HepG2 (cell line): ENCODE results near the gene EEF1E1. TPM values are rescaled to one million over a fixed set of nuclear protein-coding genes. Genes with fewer than 3 reads are reported as not detected.

ENCODE experiments used
- CHD2 ChIP-seq: IDR thresholded peaks from 2 replicates; pipeline ENCODE4 v1.6.1; 2011; ENCODE audit warnings: low read depth, low read length, improper control_type of control experiment
- ELF1 ChIP-seq: sonication (generic); formaldehyde crosslinking; IDR thresholded peaks from 2 replicates; pipeline ENCODE4 v1.4.0; 2020; ENCODE audit warnings: missing genetic modification reagents
- FOSL1 ChIP-seq: sonication (generic); formaldehyde crosslinking; IDR thresholded peaks from 2 replicates; pipeline ENCODE4 v1.9.0; 2021; ENCODE audit warnings: missing genetic modification reagents, borderline replicate concordance
- FOXA3 ChIP-seq: IDR thresholded peaks from 2 replicates; pipeline ENCODE4 v1.6.1; 2016; ENCODE audit warnings: missing genetic modification reagents, missing compliant biosample characterization
- FOXJ3 ChIP-seq: sonication (generic); formaldehyde crosslinking; IDR thresholded peaks from 2 replicates; pipeline ENCODE4 v1.4.0; 2020; ENCODE audit warnings: missing genetic modification reagents, mild to moderate bottlenecking, borderline replicate concordance
- GLI4 ChIP-seq: sonication (generic); formaldehyde crosslinking; IDR thresholded peaks from 2 replicates; pipeline ENCODE4 v1.5.1; 2020; ENCODE audit warnings: missing genetic modification reagents, mild to moderate bottlenecking, moderate library complexity, borderline replicate concordance
- HDAC2 ChIP-seq: sonication (generic); formaldehyde crosslinking; IDR thresholded peaks from 2 replicates; pipeline ENCODE4 v1.4.0; 2020; ENCODE audit warnings: missing genetic modification reagents
- IKZF4 ChIP-seq: sonication (generic); formaldehyde crosslinking; IDR thresholded peaks from 2 replicates; pipeline ENCODE4 v1.5.1; 2020; ENCODE audit warnings: borderline replicate concordance, mild to moderate bottlenecking, low read depth, missing genetic modification reagents; ENCODE audit errors: not compliant biosample characterization
- KAT8 ChIP-seq: IDR thresholded peaks from 2 replicates; pipeline ENCODE4 v1.6.1; 2016; ENCODE audit warnings: missing genetic modification reagents, missing compliant biosample characterization
- KDM1A ChIP-seq: IDR thresholded peaks from 2 replicates; pipeline ENCODE4 v1.6.1; 2016; ENCODE audit warnings: missing compliant biosample characterization
- KLF15 ChIP-seq: sonication (generic); formaldehyde crosslinking; IDR thresholded peaks from 2 replicates; pipeline ENCODE4 v1.8.1; 2023; ENCODE audit warnings: borderline replicate concordance, mild to moderate bottlenecking, inconsistent platforms, missing genetic modification reagents, mixed read lengths
- MBD4 ChIP-seq: IDR thresholded peaks from 2 replicates; pipeline ENCODE4 v1.6.1; 2012; ENCODE audit warnings: low read length, inconsistent platforms, borderline replicate concordance
- MXI1 ChIP-seq: IDR thresholded peaks from 3 replicates; pipeline ENCODE4 v1.6.1; 2012; ENCODE audit warnings: low read depth, low read length, inconsistent platforms, borderline replicate concordance
- NONO ChIP-seq, 2 experiments: fragments of 450-650 bp in 1 of 2; sonication (generic) in 1 of 2; formaldehyde crosslinking in 1 of 2; IDR thresholded peaks in 1 of 2; conservative IDR thresholded peaks in 1 of 2; 2 replicates each; pipeline versions ENCODE4 v1.6.1 to v1.8.0; 2017 to 2022; ENCODE audit warnings: mild to moderate bottlenecking in 1 of 2, missing genetic modification reagents in 1 of 2, moderate library complexity in 1 of 2
- PHF21A ChIP-seq: sonication (generic); formaldehyde crosslinking; IDR thresholded peaks from 2 replicates; pipeline ENCODE4 v1.5.0; 2020; ENCODE audit warnings: mild to moderate bottlenecking, missing genetic modification reagents
- REPIN1 ChIP-seq: sonication (generic); formaldehyde crosslinking; IDR thresholded peaks from 2 replicates; pipeline ENCODE4 v1.8.0; 2022; ENCODE audit warnings: missing genetic modification reagents, low read depth, mild to moderate bottlenecking, borderline replicate concordance
- RFXANK ChIP-seq: IDR thresholded peaks from 2 replicates; pipeline ENCODE4 v1.6.1; 2016
- RFXAP ChIP-seq: sonication (generic); formaldehyde crosslinking; IDR thresholded peaks from 2 replicates; pipeline ENCODE4 v1.4.0; 2020; ENCODE audit warnings: missing genetic modification reagents, borderline replicate concordance
- RORA ChIP-seq: sonication (generic); formaldehyde crosslinking; IDR thresholded peaks from 2 replicates; pipeline ENCODE4 v1.5.0; 2020; ENCODE audit warnings: mild to moderate bottlenecking, missing genetic modification reagents, moderate library complexity
- SP2 ChIP-seq: sonication (generic); formaldehyde crosslinking; IDR thresholded peaks from 2 replicates; pipeline ENCODE4 v1.5.1; 2020; ENCODE audit warnings: mild to moderate bottlenecking, missing genetic modification reagents
- ZNF224 ChIP-seq: sonication (generic); formaldehyde crosslinking; IDR thresholded peaks from 2 replicates; pipeline ENCODE4 v1.5.0; 2020; ENCODE audit warnings: mild to moderate bottlenecking, missing genetic modification reagents
- ZNF367 ChIP-seq: sonication (generic); formaldehyde crosslinking; IDR thresholded peaks from 2 replicates; pipeline ENCODE4 v1.4.0; 2020; ENCODE audit warnings: missing genetic modification reagents, borderline replicate concordance
- ZNF562 ChIP-seq: sonication (generic); formaldehyde crosslinking; IDR thresholded peaks from 2 replicates; pipeline ENCODE4 v1.8.0; 2022; ENCODE audit warnings: missing genetic modification reagents, borderline replicate concordance
- ZNF674 ChIP-seq: sonication (generic); formaldehyde crosslinking; IDR thresholded peaks from 2 replicates; pipeline ENCODE4 v1.5.0; 2020; ENCODE audit warnings: low read depth, mild to moderate bottlenecking, missing genetic modification reagents
- ZNF709 ChIP-seq: sonication (generic); formaldehyde crosslinking; IDR thresholded peaks from 2 replicates; pipeline ENCODE4 v1.5.0; 2020; ENCODE audit warnings: mild to moderate bottlenecking, missing genetic modification reagents
- ZNF737 ChIP-seq: sonication (generic); formaldehyde crosslinking; IDR thresholded peaks from 2 replicates; pipeline ENCODE4 v1.5.0; 2020; ENCODE audit warnings: missing genetic modification reagents, mild to moderate bottlenecking, borderline replicate concordance
- polyA plus RNA-seq, 8 experiments: library from polyadenylated mRNA; depleted of rRNA in 3 of 8; stranded (reverse) in 7 of 8; unstranded in 1 of 8; fragments of >200 nt; fragmentation: Illumina TruSeq in 4 of 8; extraction: Trizol in 4 of 8; gene quantifications; 2 replicates each; pipeline versions ENCODE4 v1.2.1 to v1.2.3, GENCODE V29; 2011 to 2016; ENCODE audit warnings: low read depth in 4 of 8, missing spikeins in 1 of 8, mixed read lengths in 1 of 8; ENCODE audit not compliant: insufficient read depth in 1 of 8
- total RNA-seq, 5 experiments: library from RNA; depleted of rRNA; stranded (reverse); fragments of >200 nt; fragmentation: Illumina TruSeq; extraction: Trizol; gene quantifications; 2 replicates each; pipeline ENCODE4 v1.2.3, GENCODE V29; 2016; ENCODE audit warnings: low read depth in 1 of 5
- TF ChIP-seq, protein P1 (sequence below): sonication (generic); formaldehyde crosslinking; IDR thresholded peaks from 2 replicates; pipeline ENCODE4 v1.5.0; 2020; ENCODE audit warnings: missing genetic modification reagents
- TF ChIP-seq, protein P2 (sequence below): sonication (generic); formaldehyde crosslinking; IDR thresholded peaks from 2 replicates; pipeline ENCODE4 v1.4.0; 2020; ENCODE audit warnings: missing genetic modification reagents
- TF ChIP-seq, protein P3 (sequence below): sonication (generic); formaldehyde crosslinking; IDR thresholded peaks from 2 replicates; pipeline ENCODE4 v1.5.0; 2020; ENCODE audit warnings: mild to moderate bottlenecking, missing genetic modification reagents

The EEF1E1 gene
- total and polyA plus RNA-seq, 2 of the 13 experiments (the other 11 are each of a cell fraction or from before 2014, with no cell fraction given), result 128 to 188 TPM

DNA sequence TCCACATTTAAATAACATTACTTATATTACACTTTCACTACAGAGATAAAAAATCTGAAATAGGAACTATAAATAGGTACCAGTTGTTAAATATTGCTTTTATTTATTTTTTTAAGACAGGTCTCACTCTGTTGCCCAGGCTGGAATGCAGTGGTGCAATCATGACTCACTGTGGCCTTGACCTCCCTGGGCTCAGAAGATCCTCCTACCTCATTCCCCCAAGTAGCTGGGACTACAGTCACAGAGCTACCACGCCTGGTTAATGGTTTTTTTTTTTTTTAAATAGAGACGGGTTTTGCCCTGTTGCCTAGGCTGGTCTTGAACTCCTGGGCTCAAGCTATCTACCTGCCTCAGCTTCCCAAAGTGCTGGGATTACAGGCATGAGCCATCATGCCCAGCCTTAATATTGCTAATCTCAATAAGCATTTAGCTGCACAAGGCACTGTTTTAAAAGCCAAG lies 17.3 kb downstream of the EEF1E1 start (continued):
- TF ChIP-seq, protein P1, sequence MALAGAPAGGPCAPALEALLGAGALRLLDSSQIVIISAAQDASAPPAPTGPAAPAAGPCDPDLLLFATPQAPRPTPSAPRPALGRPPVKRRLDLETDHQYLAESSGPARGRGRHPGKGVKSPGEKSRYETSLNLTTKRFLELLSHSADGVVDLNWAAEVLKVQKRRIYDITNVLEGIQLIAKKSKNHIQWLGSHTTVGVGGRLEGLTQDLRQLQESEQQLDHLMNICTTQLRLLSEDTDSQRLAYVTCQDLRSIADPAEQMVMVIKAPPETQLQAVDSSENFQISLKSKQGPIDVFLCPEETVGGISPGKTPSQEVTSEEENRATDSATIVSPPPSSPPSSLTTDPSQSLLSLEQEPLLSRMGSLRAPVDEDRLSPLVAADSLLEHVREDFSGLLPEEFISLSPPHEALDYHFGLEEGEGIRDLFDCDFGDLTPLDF (CRISPR knock-in tag), result no peak
- TF ChIP-seq CHD2 (0 out of 2 replicates have a peak, but pooled peaks have one; percentile 29), PHF21A (peak; percentile 92), ZNF709 (CRISPR knock-in tag) (no peak), ZNF737 (CRISPR knock-in tag) (no peak), RFXANK (no peak), RFXAP (peak; percentile 78; the same call in 1 of the 2 replicates), ELF1 (peak; percentile 15; the same call in 1 of the 2 replicates), HDAC2 (CRISPR knock-in tag) (peak; percentile 96), KAT8 (CRISPR knock-in tag) (peak; percentile 85), KDM1A (peak; percentile 89; the same call in 1 of the 2 replicates), RORA (CRISPR knock-in tag) (peak; percentile 57; the same call in 1 of the 2 replicates), ZNF224 (CRISPR knock-in tag) (no peak), ZNF674 (CRISPR knock-in tag) (no peak), MBD4 (peak; percentile 74; the same call in 1 of the 2 replicates), FOSL1 (CRISPR knock-in tag) (peak; percentile 100), FOXA3 (CRISPR knock-in tag) (peak; percentile 93), IKZF4 (CRISPR knock-in tag) (no peak), ZNF367 (CRISPR knock-in tag) (no peak), NONO (IDR thresholded peaks at IDR 0.05) (no peak), NONO (CRISPR knock-in tag; conservative IDR thresholded peaks at IDR 0.05) (peak; percentile 71), SP2 (CRISPR knock-in tag) (no peak), FOXJ3 (CRISPR knock-in tag) (peak; percentile 82; the same call in 1 of the 2 replicates), ZNF562 (CRISPR knock-in tag) (no peak), KLF15 (CRISPR knock-in tag) (no peak), MXI1 (no peak; the same call in 2 of the 3 replicates), REPIN1 (CRISPR knock-in tag) (peak; percentile 88; the same call in 1 of the 2 replicates), GLI4 (no peak)
- TF ChIP-seq, protein P2, sequence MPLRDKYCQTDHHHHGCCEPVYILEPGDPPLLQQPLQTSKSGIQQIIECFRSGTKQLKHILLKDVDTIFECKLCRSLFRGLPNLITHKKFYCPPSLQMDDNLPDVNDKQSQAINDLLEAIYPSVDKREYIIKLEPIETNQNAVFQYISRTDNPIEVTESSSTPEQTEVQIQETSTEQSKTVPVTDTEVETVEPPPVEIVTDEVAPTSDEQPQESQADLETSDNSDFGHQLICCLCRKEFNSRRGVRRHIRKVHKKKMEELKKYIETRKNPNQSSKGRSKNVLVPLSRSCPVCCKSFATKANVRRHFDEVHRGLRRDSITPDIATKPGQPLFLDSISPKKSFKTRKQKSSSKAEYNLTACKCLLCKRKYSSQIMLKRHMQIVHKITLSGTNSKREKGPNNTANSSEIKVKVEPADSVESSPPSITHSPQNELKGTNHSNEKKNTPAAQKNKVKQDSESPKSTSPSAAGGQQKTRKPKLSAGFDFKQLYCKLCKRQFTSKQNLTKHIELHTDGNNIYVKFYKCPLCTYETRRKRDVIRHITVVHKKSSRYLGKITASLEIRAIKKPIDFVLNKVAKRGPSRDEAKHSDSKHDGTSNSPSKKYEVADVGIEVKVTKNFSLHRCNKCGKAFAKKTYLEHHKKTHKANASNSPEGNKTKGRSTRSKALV (CRISPR knock-in tag), result no peak
- TF ChIP-seq, protein P3, sequence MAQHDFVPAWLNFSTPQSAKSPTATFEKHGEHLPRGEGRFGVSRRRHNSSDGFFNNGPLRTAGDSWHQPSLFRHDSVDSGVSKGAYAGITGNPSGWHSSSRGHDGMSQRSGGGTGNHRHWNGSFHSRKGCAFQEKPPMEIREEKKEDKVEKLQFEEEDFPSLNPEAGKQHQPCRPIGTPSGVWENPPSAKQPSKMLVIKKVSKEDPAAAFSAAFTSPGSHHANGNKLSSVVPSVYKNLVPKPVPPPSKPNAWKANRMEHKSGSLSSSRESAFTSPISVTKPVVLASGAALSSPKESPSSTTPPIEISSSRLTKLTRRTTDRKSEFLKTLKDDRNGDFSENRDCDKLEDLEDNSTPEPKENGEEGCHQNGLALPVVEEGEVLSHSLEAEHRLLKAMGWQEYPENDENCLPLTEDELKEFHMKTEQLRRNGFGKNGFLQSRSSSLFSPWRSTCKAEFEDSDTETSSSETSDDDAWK (CRISPR knock-in tag), result no peak
